NCI-H526 (cell line): ENCODE results near the gene SLC9C2.
"Not testable (repeated sequence)": the region's sequence is repeated elsewhere in the genome, so short reads cannot be mapped to it uniquely, and the experiment has no call there.

Experiments
- DNase-seq, 2 experiments: peaks; one replicate each; lab custom pipeline; 2025; lab: John Stamatoyannopoulos, UW

The SLC9C2 gene

GRCh38 chr1:173581383-173582079, 21.3 kb downstream of the SLC9C2 start:
- no peak for DNase-seq

GRCh38 chr1:173580658-173581057, 22.2 kb downstream of the SLC9C2 start:
- no peak for DNase-seq

- DNase-seq, result no peak
These were observed 22.8 kb downstream of the SLC9C2 start for GRCh38 chr1:173580071-173580470.

- DNase-seq, result no peak
These were observed 29.3 kb downstream of the SLC9C2 start for GRCh38 chr1:173573596-173573995.

- DNase-seq, result no peak
These were observed 30.5 kb downstream of the SLC9C2 start for GRCh38 chr1:173572201-173572873.

GRCh38 chr1:173570370-173571007, 32.4 kb downstream of the SLC9C2 start:
- DNase-seq, result no peak

GRCh38 chr1:173568483-173568882, 34.4 kb downstream of the SLC9C2 start:
- DNase-seq, result no peak

- DNase-seq, result not testable (repeated sequence)
These were observed 39.0 kb downstream of the SLC9C2 start for GRCh38 chr1:173563846-173564245.

GRCh38 chr1:173562813-173563212, 40.1 kb downstream of the SLC9C2 start:
- no peak for DNase-seq

- no peak for DNase-seq
These were observed 41.6 kb downstream of the SLC9C2 start for GRCh38 chr1:173561263-173561662.

GRCh38 chr1:173560285-173560880, 42.5 kb downstream of the SLC9C2 start:
- no peak for DNase-seq

GRCh38 chr1:173555651-173556305, 47.1 kb downstream of the SLC9C2 start:
- DNase-seq, result no peak

GRCh38 chr1:173554541-173555250, 48.2 kb downstream of the SLC9C2 start:
- no peak for DNase-seq

- DNase-seq, result no peak
These were observed 48.8 kb downstream of the SLC9C2 start for GRCh38 chr1:173554089-173554488.

GRCh38 chr1:173553312-173553711, 49.6 kb downstream of the SLC9C2 start:
- no peak for DNase-seq

- DNase-seq, result no peak
These were observed 51.2 kb downstream of the SLC9C2 start for GRCh38 chr1:173551699-173552098.

GRCh38 chr1:173549813-173550212, 53.1 kb downstream of the SLC9C2 start:
- no peak for DNase-seq

GRCh38 chr1:173545688-173546087, 57.2 kb downstream of the SLC9C2 start:
- DNase-seq, result no peak

GRCh38 chr1:173536223-173536622, 66.6 kb downstream of the SLC9C2 start:
- no peak for DNase-seq

- DNase-seq, result no peak
These were observed 70.6 kb downstream of the SLC9C2 start for GRCh38 chr1:173532237-173532636.
